Vagina (tissue), 2 donors: ENCODE results near the gene SLCO2B1.

Source experiments
- CTCF ChIP-seq, 3 experiments: fragments of 450-650 bp in 2 of 3; fragments of 200-600 bp in 1 of 3; sonication (generic) in 1 of 3; IDR thresholded peaks; one replicate each; pipeline ENCODE4 v1.5.1; 2017 to 2019; ENCODE audit warnings: antibody characterized with exemption in 3 of 3, mild to moderate bottlenecking in 2 of 3, moderate library complexity in 2 of 3
- POLR2A ChIP-seq, 2 donors: fragments of 450-650 bp; IDR thresholded peaks; one replicate each; pipeline ENCODE4 v1.6.1; 2017; ENCODE audit warnings: antibody characterized with exemption in 2 of 2, mild to moderate bottlenecking in 2 of 2, moderate library complexity in 2 of 2
- POLR2AphosphoS5 ChIP-seq, 2 donors: sonication (generic); formaldehyde crosslinking; IDR thresholded peaks; one replicate each; pipeline ENCODE4 v1.9.0; 2017; ENCODE audit warnings: antibody characterized with exemption in 2 of 2, mild to moderate bottlenecking in 2 of 2, low read depth in 1 of 2; ENCODE audit not compliant: insufficient read depth in 1 of 2

DNA sequence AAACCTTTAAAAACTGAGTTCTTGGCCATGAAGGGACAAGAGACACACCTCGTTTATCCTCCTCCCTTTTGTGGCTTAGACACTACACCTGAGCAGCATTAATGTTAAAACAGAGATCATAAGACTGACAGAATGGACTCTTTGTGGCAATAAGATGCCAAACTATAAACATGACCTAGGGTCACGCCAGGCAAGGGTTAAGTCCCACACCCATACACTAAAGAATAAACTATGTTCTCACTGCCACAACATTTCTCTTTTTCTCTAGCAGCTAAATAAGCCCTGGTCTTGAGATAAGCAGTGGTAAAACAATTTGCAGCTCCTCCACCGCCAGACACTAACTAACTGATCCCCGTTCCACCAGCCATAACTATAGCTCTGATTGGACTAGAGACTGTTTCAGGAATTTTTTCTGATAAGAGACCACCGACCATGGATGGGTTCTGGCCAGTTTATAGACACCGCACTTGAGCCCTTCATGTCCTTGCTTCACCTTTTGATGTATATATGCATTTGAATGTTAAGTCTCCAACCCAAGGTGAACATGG, 4.9 kb upstream of the SLCO2B1 start:
- TF ChIP-seq CTCF (IDR thresholded peaks at IDR 0.05), result no peak
- TF ChIP-seq POLR2A (IDR thresholded peaks at IDR 0.05), result no peak
- no peak for TF ChIP-seq POLR2AphosphoS5 (IDR thresholded peaks at IDR 0.05; ENCODE audit: insufficient read depth in 1 of 2, low read depth in 1 of 2)
